B cell (primary cell): ENCODE results near the gene SERBP1. TPM values are rescaled to one million over a fixed set of nuclear protein-coding genes. Genes with fewer than 3 reads are reported as not detected.

Experiments used
- ATAC-seq: fragments of 200-7000 bp; cut with Tn5 transposase; one replicate; pipeline ENCODE4 v1.10.0; 2021; ENCODE audit warnings: low read depth, mild to moderate bottlenecking, moderate number of reproducible peaks, moderate library complexity
- CTCF ChIA-PET: fragments of 350-600 bp; sonication (Branson Sonifier 250); formaldehyde crosslinking; loops from one replicate; lab custom pipeline; 2021; ENCODE audit warnings: antibody characterized with exemption, inconsistent platforms; lab: Charles Lee
- POLR2A ChIA-PET: fragments of 350-600 bp; sonication (Branson Sonifier 250); formaldehyde crosslinking; loops from one replicate; lab custom pipeline; 2021; ENCODE audit warnings: antibody characterized with exemption; lab: Charles Lee
- DNase-seq: peaks from one replicate; pipeline ENCODE4 v3.0.0; 2013
- H2AFZ ChIP-seq: 2 replicates; pipeline ENCODE4 v1.6.1; 2012; ENCODE audit warnings: mild to moderate bottlenecking, low read depth, low read length; ENCODE audit not compliant: insufficient read depth, poor library complexity, severe bottlenecking
- H3K27ac ChIP-seq, 2 donors: 1 replicate in 1 of 2; 2 replicates in 1 of 2; pipeline ENCODE4 v1.5.1; 2012 to 2013; ENCODE audit warnings: low read length in 2 of 2, mild to moderate bottlenecking in 2 of 2, moderate library complexity in 1 of 2
- H3K27me3 ChIP-seq, 4 experiments: fragments of 200-600 bp in 1 of 4; sonication (generic) in 1 of 4; replicated peaks in 1 of 4; 1 replicate in 2 of 4; 2 replicates in 2 of 4; pipeline versions ENCODE4 v1.6.1 to v1.7.0; 2013 to 2016; ENCODE audit warnings: low read length in 3 of 4, mild to moderate bottlenecking in 2 of 4, mixed read lengths in 1 of 4, moderate library complexity in 1 of 4; ENCODE audit not compliant: insufficient read depth in 4 of 4, control insufficient read depth in 3 of 4; ENCODE audit errors: control extremely low read depth in 1 of 4
- H3K36me3 ChIP-seq, 2 experiments: replicated peaks in 1 of 2; 1 replicate in 1 of 2; 2 replicates in 1 of 2; pipeline versions ENCODE4 v1.6.1 to v1.7.1; 2013; ENCODE audit warnings: low read length in 1 of 2; ENCODE audit not compliant: insufficient read depth in 2 of 2, control insufficient read depth in 1 of 2; ENCODE audit errors: control extremely low read depth in 1 of 2, extremely low read depth in 1 of 2
- H3K4me1 ChIP-seq, 2 donors: fragments of 200-600 bp in 1 of 2; sonication (generic) in 1 of 2; 1 replicate in 1 of 2; 2 replicates in 1 of 2; pipeline versions ENCODE4 v1.5.1 to v1.6.1; 2013 to 2017; ENCODE audit warnings: low read length in 2 of 2; ENCODE audit not compliant: control insufficient read depth in 2 of 2, insufficient read depth in 2 of 2
- H3K4me2 ChIP-seq: replicated peaks from 2 replicates; pipeline ENCODE3; 2012; ENCODE audit warnings: mild to moderate bottlenecking, low read depth, low read length; ENCODE audit not compliant: poor library complexity, severe bottlenecking
- H3K4me3 ChIP-seq, 5 experiments: fragments of 200-600 bp in 1 of 5; sonication (generic) in 1 of 5; 1 replicate in 3 of 5; 2 replicates in 2 of 5; pipeline versions ENCODE4 v1.5.1 to v1.7.0; 2011 to 2016; ENCODE audit warnings: low read length in 4 of 5, mild to moderate bottlenecking in 4 of 5, low read depth in 2 of 5, control low read depth in 1 of 5, moderate library complexity in 1 of 5; ENCODE audit not compliant: insufficient read depth in 1 of 5; ENCODE audit errors: control extremely low read depth in 1 of 5, extremely low read depth in 1 of 5
- H3K79me2 ChIP-seq: fragments of 200-600 bp; sonication (generic); one replicate; pipeline ENCODE4 v1.6.0; 2016; ENCODE audit warnings: low read length; ENCODE audit not compliant: control insufficient read depth, insufficient read depth
- H3K9ac ChIP-seq: fragments of 200-600 bp; sonication (generic); 2 replicates; pipeline ENCODE4 v1.6.1; 2017; ENCODE audit warnings: mild to moderate bottlenecking, low read length, moderate library complexity
- H3K9me3 ChIP-seq, 3 donors: one replicate each; pipeline versions ENCODE4 v1.6.1 to v1.7.1; 2013; ENCODE audit warnings: low read length in 2 of 3; ENCODE audit not compliant: control insufficient read depth in 2 of 3, insufficient read depth in 1 of 3; ENCODE audit errors: control extremely low read depth in 1 of 3
- H4K20me1 ChIP-seq: 2 replicates; pipeline ENCODE4 v1.6.0; 2012; ENCODE audit warnings: mild to moderate bottlenecking, low read length; ENCODE audit not compliant: insufficient read depth, control insufficient read depth, poor library complexity, severe bottlenecking
- H3K27ac Mint-ChIP-seq: one replicate; pipeline ENCODE4 v1.8.0; 2021; ENCODE audit warnings: mixed read lengths
- H3K27me3 Mint-ChIP-seq: one replicate; pipeline ENCODE4 v1.8.0; 2021; ENCODE audit warnings: mixed read lengths
- H3K4me1 Mint-ChIP-seq: one replicate; pipeline ENCODE4 v1.8.0; 2021; ENCODE audit warnings: mixed read lengths
- H3K4me3 Mint-ChIP-seq: one replicate; pipeline ENCODE4 v1.8.0; 2021; ENCODE audit warnings: mixed read lengths
- H3K9me3 Mint-ChIP-seq: one replicate; pipeline ENCODE4 v1.8.0; 2022; ENCODE audit warnings: mixed read lengths; ENCODE audit not compliant: insufficient read depth
- CTCF ChIP-seq: fragments of 200-600 bp; IDR thresholded peaks from one replicate; pipeline ENCODE4 v1.8.0; 2022; ENCODE audit warnings: antibody characterized with exemption, mild to moderate bottlenecking
- EZH2 ChIP-seq: IDR thresholded peaks from 2 replicates; pipeline ENCODE4 v1.6.1; 2012; ENCODE audit warnings: borderline replicate concordance, low read depth, mild to moderate bottlenecking, moderate library complexity, low read length; ENCODE audit not compliant: insufficient read depth, poor library complexity, severe bottlenecking
- WGBS: methylation state at CpG from one replicate; pipeline ENCODE4 v1.1.5; 2013; ENCODE audit warnings: missing lambda C conversion rate; ENCODE audit not compliant: insufficient coverage; 5-methylcytosine and 5-hydroxymethylcytosine counted together
- intact Hi-C: fragments of 100-400 bp; cut with micrococcal nuclease; formaldehyde crosslinking; loops from one replicate; pipeline ENCODE4 v1.10.0; 2022
- polyA plus RNA-seq: library from polyadenylated mRNA; depleted of rRNA; stranded (reverse); fragments of >200 nt; gene quantifications from 2 replicates; pipeline ENCODE4 v1.2.3, GENCODE V29; 2012
- total RNA-seq, 2 donors: library from RNA; stranded (reverse); fragments of 120-200 nt in 1 of 2; gene quantifications; 1 replicate in 1 of 2; 2 replicates in 1 of 2; pipeline versions ENCODE4 v1.2.3 to v1.2.4, GENCODE V29; 2013 to 2022

Gene SERBP1
- total and polyA plus RNA-seq, 2 donors (not counting 1 experiment from before 2014, with no cell fraction given): 21.0 to 142 TPM

GRCh38 chr1:67429528-67430357, 459 bp downstream of the SERBP1 start:
- Histone ChIP-seq H3K27me3 (no peaks in the 10 kb centered on the region), H3K9ac (peak overlapping the region; percentile 98), H3K27ac (peak overlapping the region; percentile 70 to 98), H3K4me2 (peak overlapping the region; percentile 72), H3K9me3 (no peaks in the 10 kb centered on the region), H3K36me3 (peaks cover 4 to 20% of the 10 kb centered on the region in 2 experiments), H3K4me3 (peak overlapping the region; percentile 75 to 97 (median 91)), H3K4me1 (peaks cover 28 to 32% of the 10 kb centered on the region in 2 donors), H3K79me2 (peaks cover 53% of the 10 kb centered on the region), H4K20me1 (peaks cover 38% of the 10 kb centered on the region), H2AFZ (peak overlapping the region; percentile 93)
- Mint-ChIP-seq H3K27me3 (no peaks in the 10 kb centered on the region), H3K27ac (peak overlapping the region; percentile 93), H3K4me3 (peak overlapping the region; percentile 91), H3K9me3 (no peaks in the 10 kb centered on the region), H3K4me1 (peaks cover 59% of the 10 kb centered on the region)
- no peak for TF ChIP-seq EZH2
- TF ChIP-seq CTCF: no peak
- WGBS: under 1% methylated on average over 69 of the region's 69 CpGs
- intact Hi-C loops: loop anchor here (1.0 to 5.0 kb wide), 8 partner anchors 71 to 499 kb away; partner anchors contain the start of gene GADD45A
- peak; percentile 9 for ATAC-seq
- ChIA-PET POLR2A (interaction anchor here (0.6 to 1.7 kb wide), 4 partner anchors 71 to 1098 kb away, joined by 3 to 4 read pairs (median 4); partner anchors contain the start of gene GADD45A), CTCF (interaction anchor here (1.0 to 1.5 kb wide), 2 partner anchors 71 to 89 kb away, joined by 3 read pairs; no protein-coding TSS in a partner anchor)
- peak; percentile 58 for DNase-seq
